ENCODE data around the gene OR1B1. TPM values are rescaled to one million over a fixed set of nuclear protein-coding genes. Genes with fewer than 3 reads are reported as not detected.

Gene OR1B1
- total RNA-seq = not detected

GRCh38 chr9:122657527-122657926 is at the start of gene OR1B1:
Gene OR1B1 (minus strand): TSS chr9:122657627.
- no peaks in the 10 kb centered on the region for H3K4me1 ChIP-seq
- no peak for DNase-seq
- no peaks in the 10 kb centered on the region for H3K27me3 ChIP-seq
- intact Hi-C loops (cut with DNase I; ENCODE audit: low total_unique reads) (no loop called here), in situ Hi-C loops (cut with MboI; ENCODE audit: low pct_ligation_motif_present in 1 of 4, low pct_unique_long_range_greater_than_20kb in 1 of 4, low sequenced_read_pairs in 3 of 4) (no loop called here)
- H3K36me3 ChIP-seq = no peaks in the 10 kb centered on the region
- H3K4me3 ChIP-seq = no peak within 1 kb of the TSS
- WGBS, 2 donors (ENCODE audit: low coverage in 1 of 2) = 94 to 100% methylated on average over 2 to 3 of the region's 3 CpGs
- H3K9me3 ChIP-seq = no peaks in the 10 kb centered on the region
- H3K27ac ChIP-seq = no peak within 1 kb of the TSS
- no peak for TF ChIP-seq CTCF (IDR thresholded peaks at IDR 0.05)
- TF ChIP-seq POLR2A (IDR thresholded peaks at IDR 0.05) = no peak
- no peak for TF ChIP-seq EP300 (IDR thresholded peaks at IDR 0.05; ENCODE audit: low read depth)
- no peak for TF ChIP-seq POLR2AphosphoS5 (IDR thresholded peaks at IDR 0.05)

GRCh38 chr9:122695696-122696095 is 38.3 kb upstream of the OR1B1 start:
- DNase-seq = no peak
- Histone ChIP-seq H3K27ac (no peak overlapping the region), H3K36me3 (no peaks in the 10 kb centered on the region), H3K27me3 (no peaks in the 10 kb centered on the region), H3K9me3 (peaks cover 4 to 7% of the 10 kb centered on the region in 2 donors), H3K4me1 (no peaks in the 10 kb centered on the region), H3K4me3 (no peak overlapping the region)
- no peak for TF ChIP-seq EP300 (IDR thresholded peaks at IDR 0.05; ENCODE audit: low read depth)
- 86 to 97% methylated on average over 1 of the region's 1 CpG for WGBS, 2 donors (ENCODE audit: low coverage in 1 of 2)
- in situ Hi-C loops (cut with MboI; ENCODE audit: low pct_ligation_motif_present in 1 of 4, low pct_unique_long_range_greater_than_20kb in 1 of 4, low sequenced_read_pairs in 3 of 4) = no loop called here
- intact Hi-C loops (cut with DNase I; ENCODE audit: low total_unique reads) = no loop called here

- H3K9me3 ChIP-seq = peaks cover 6 to 8% of the 10 kb centered on the region in 2 donors
- intact Hi-C loops (cut with DNase I; ENCODE audit: low total_unique reads) (no loop called here), in situ Hi-C loops (cut with MboI; ENCODE audit: low pct_ligation_motif_present in 1 of 4, low pct_unique_long_range_greater_than_20kb in 1 of 4, low sequenced_read_pairs in 3 of 4) (no loop called here)
- TF ChIP-seq EP300 (IDR thresholded peaks at IDR 0.05; ENCODE audit: low read depth) (no peak), POLR2AphosphoS5 (IDR thresholded peaks at IDR 0.05) (no peak), CTCF (IDR thresholded peaks at IDR 0.05) (no peak), POLR2A (IDR thresholded peaks at IDR 0.05) (no peak)
- no peaks in the 10 kb centered on the region for H3K4me1 ChIP-seq
- no peak for DNase-seq
- no peak overlapping the region for H3K27ac ChIP-seq
- no peak overlapping the region for H3K4me3 ChIP-seq
- H3K36me3 ChIP-seq = no peaks in the 10 kb centered on the region
- H3K27me3 ChIP-seq = no peaks in the 10 kb centered on the region
These were observed 27.4 kb upstream of the OR1B1 start for GRCh38 chr9:122684851-122685250.

GRCh38 chr9:122672481-122672880 is 15.1 kb upstream of the OR1B1 start:
- Histone ChIP-seq H3K27ac (no peak overlapping the region), H3K9me3 (peaks cover 10 to 11% of the 10 kb centered on the region in 2 donors), H3K4me3 (no peak overlapping the region), H3K36me3 (no peaks in the 10 kb centered on the region), H3K27me3 (no peaks in the 10 kb centered on the region), H3K4me1 (no peaks in the 10 kb centered on the region)
- no peak for DNase-seq
- intact Hi-C loops (cut with DNase I; ENCODE audit: low total_unique reads) (no loop called here), in situ Hi-C loops (cut with MboI; ENCODE audit: low pct_ligation_motif_present in 1 of 4, low pct_unique_long_range_greater_than_20kb in 1 of 4, low sequenced_read_pairs in 3 of 4) (no loop called here)
- TF ChIP-seq POLR2AphosphoS5 (IDR thresholded peaks at IDR 0.05) (no peak), EP300 (IDR thresholded peaks at IDR 0.05; ENCODE audit: low read depth) (no peak), CTCF (IDR thresholded peaks at IDR 0.05) (no peak), POLR2A (IDR thresholded peaks at IDR 0.05) (no peak)
- 78 to 82% methylated on average over 1 to 2 of the region's 2 CpGs for WGBS, 2 donors (ENCODE audit: low coverage in 1 of 2)

- Histone ChIP-seq H3K4me3 (no peak within 1 kb of the TSS), H3K36me3 (no peaks in the 10 kb centered on the region), H3K4me1 (no peaks in the 10 kb centered on the region), H3K27me3 (no peaks in the 10 kb centered on the region), H3K9me3 (no peaks in the 10 kb centered on the region), H3K27ac (no peak within 1 kb of the TSS)
- intact Hi-C loops (cut with DNase I; ENCODE audit: low total_unique reads) = no loop called here
- in situ Hi-C loops (cut with MboI; ENCODE audit: low pct_ligation_motif_present in 1 of 4, low pct_unique_long_range_greater_than_20kb in 1 of 4, low sequenced_read_pairs in 3 of 4) = no loop called here
- DNase-seq = no peak
- WGBS, 2 donors (ENCODE audit: low coverage in 1 of 2) = 50 to 61% methylated on average over 2 of the region's 2 CpGs
- TF ChIP-seq CTCF (IDR thresholded peaks at IDR 0.05) (no peak), POLR2A (IDR thresholded peaks at IDR 0.05) (no peak), POLR2AphosphoS5 (IDR thresholded peaks at IDR 0.05) (no peak)
These were observed 4.0 kb upstream of the OR1B1 start, which contains the start of gene OR1L1 for GRCh38 chr9:122661416-122661815. Gene OR1L1 (plus strand): TSS chr9:122661716. CDS start chr9:122661716, 0 bp downstream.

Measured in transverse colon (tissue), 4 donors.